GM12875 (cell line): ENCODE measurements around the gene OVOL1.
"Not testable (repeated sequence)": the region's sequence is repeated elsewhere in the genome, so short reads cannot be mapped to it uniquely, and the experiment has no call there.

Source experiments
- H3K4me3 ChIP-seq: one replicate; pipeline ENCODE4 v1.5.1; 2011; ENCODE audit warnings: low read depth, low read length, control low read depth
- CTCF ChIP-seq: IDR thresholded peaks from 2 replicates; pipeline ENCODE4 v1.5.1; 2011; ENCODE audit warnings: low read depth, mild to moderate bottlenecking, control low read depth, inconsistent platforms, low read length, moderate library complexity, borderline replicate concordance; ENCODE audit not compliant: insufficient read depth

OVOL1 gene

GRCh38 chr11:65817835-65818680, 31.2 kb downstream of the OVOL1 start:
- H3K4me3 ChIP-seq = peak overlapping the region; percentile 44
- peak; percentile 99 for TF ChIP-seq CTCF

GRCh38 chr11:65821107-65821506, 34.2 kb downstream of the OVOL1 start:
- no peak overlapping the region for H3K4me3 ChIP-seq
- TF ChIP-seq CTCF = no peak

- no peak overlapping the region for H3K4me3 ChIP-seq
- no peak for TF ChIP-seq CTCF
Observed at GRCh38 chr11:65822776-65823528, 36.1 kb downstream of the OVOL1 start.

GRCh38 chr11:65826984-65827735, 40.3 kb downstream of the OVOL1 start:
- no peak for TF ChIP-seq CTCF
- H3K4me3 ChIP-seq = no peak overlapping the region

GRCh38 chr11:65829459-65829858, 42.6 kb downstream of the OVOL1 start:
- H3K4me3 ChIP-seq = no peak overlapping the region
- no peak for TF ChIP-seq CTCF

GRCh38 chr11:65832231-65832630, 45.4 kb downstream of the OVOL1 start:
- not testable (repeated sequence) for H3K4me3 ChIP-seq

GRCh38 chr11:65833297-65834030, 46.6 kb downstream of the OVOL1 start, which contains the start of gene SNX32:
Gene SNX32, plus strand, starts transcription at chr11:65833963. Its CDS starts 103 bp downstream, at chr11:65834066.
- TF ChIP-seq CTCF = no peak
- H3K4me3 ChIP-seq = peak within 1 kb of the TSS; percentile 80
